HG02610 (cell line): ENCODE measurements around the gene FBN2.
"Not testable (repeated sequence)": the region's sequence is repeated elsewhere in the genome, so short reads cannot be mapped to it uniquely, and the experiment has no call there.

Source experiments
- ATAC-seq: cut with Tn5 transposase; IDR thresholded peaks from one replicate; pipeline ENCODE4 v1.9.1; 2021; ENCODE audit warnings: mild to moderate bottlenecking, moderate library complexity; ENCODE audit not compliant: unreplicated experiment

The FBN2 gene

GRCh38 chr5:128427921-128428320, 110.1 kb downstream of the FBN2 start:
- ATAC-seq, result no peak

- ATAC-seq, result peak; percentile 94
These were observed 111.9 kb downstream of the FBN2 start for GRCh38 chr5:128426090-128426534.

- no peak for ATAC-seq
These were observed 113.4 kb downstream of the FBN2 start for GRCh38 chr5:128424646-128425045.

DNA sequence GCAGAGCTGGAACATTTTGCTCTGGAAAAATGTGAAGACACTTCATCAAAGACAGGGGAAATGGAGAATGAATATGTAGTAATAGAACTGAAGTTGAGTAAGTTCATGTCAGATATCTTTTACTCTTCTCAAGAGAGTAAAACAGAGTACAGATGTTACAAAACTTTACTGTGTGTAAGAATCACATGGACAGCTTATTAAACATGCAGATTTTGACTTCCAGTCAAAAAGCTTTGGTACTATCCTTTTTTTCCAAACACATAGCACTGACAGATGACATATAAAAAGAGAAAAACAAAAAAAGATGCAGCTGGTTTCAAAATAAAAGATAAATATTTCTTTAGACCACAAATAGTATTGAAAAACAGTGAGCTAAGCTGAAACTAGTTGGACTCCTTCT, 115.4 kb downstream of the FBN2 start:
- no peak for ATAC-seq

GRCh38 chr5:128414469-128414868, 123.6 kb downstream of the FBN2 start:
- no peak for ATAC-seq

DNA sequence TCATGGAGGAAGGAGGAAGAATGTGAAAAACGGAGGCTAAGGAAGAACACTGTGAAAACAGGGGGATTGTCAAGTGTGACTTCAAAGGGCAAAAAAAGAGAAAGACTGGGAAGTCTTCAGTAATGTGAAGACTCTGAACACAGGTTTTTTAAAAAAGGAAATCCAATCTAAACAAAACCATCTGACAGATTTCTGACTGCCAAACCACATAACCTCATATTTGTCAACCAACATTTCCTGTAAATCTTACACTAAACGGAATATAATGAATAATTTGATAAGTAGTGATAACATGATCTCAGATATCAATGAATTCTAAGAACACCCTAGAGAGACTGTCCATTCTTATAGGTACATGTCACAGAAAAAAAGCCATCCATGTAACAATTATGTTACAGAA, 124.7 kb downstream of the FBN2 start:
- ATAC-seq, result no peak

DNA sequence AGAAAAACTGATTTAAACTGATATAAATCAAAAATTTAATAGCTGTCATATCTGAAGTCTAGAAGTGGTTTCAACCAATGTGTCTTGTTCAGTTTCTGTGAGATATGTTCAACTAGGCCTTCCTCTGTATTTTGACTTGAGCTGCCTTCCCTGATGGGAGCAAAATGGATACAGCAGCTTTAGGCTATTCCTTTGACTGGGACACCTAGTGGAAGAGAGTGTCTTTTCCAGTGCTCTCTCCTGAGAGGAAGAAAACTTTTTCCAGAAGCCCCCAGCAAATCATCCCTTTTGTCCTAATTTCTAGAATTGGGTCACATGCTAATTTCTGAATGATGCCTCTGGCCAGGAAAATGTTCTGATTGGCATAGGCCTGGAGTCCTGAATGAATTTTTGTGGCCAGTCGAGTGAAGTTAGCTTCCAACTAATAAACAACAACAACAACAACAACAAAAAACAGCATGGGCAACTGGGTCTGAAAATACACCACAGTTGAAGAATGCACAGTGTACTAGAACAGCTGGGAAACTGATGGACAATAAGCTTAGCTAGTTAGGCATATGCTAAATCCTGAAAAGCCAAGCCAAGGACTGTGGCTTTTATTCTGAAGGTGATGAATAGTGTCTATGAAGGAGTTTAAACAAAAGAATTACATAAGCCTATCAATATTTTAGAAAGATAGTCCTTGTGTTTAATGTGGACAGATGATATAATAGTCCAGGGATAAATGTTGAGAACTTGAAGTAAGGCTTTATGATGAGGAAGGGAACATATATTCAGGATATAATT, 125.7 kb downstream of the FBN2 start:
- no peak for ATAC-seq

DNA sequence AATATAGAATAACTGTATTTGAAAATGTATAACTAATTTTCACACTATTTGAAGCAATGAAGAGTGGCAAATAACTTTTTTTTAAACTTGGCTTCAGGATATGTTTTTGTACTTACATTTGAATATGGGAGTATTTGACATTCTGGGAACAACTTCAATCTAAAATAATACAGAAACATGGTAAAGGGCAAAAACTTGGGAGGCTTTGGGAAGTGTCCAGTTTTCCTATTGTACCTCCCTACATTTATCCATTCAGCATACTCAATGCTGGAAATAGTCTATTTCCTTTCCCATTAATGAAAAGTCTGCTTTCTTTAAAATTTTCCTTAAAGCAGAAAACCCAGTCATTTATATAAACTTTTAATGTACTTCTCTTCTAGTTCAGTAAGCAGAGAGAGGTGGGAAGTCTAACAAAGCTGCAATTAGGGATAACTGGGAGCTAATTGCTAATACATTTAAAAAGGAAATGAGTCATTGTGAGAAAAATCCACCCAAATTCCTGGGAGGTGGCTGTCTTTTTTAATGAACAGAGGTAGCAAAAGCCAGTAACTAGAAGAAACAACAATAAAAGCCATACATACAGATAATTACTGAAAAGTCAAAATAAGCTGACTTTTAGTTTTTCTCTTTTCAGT, 128.8 kb downstream of the FBN2 start:
- no peak for ATAC-seq

- ATAC-seq, result no peak
These were observed 129.4 kb downstream of the FBN2 start for GRCh38 chr5:128408622-128409021.

GRCh38 chr5:128407944-128408343, 130.1 kb downstream of the FBN2 start:
- ATAC-seq, result no peak

DNA sequence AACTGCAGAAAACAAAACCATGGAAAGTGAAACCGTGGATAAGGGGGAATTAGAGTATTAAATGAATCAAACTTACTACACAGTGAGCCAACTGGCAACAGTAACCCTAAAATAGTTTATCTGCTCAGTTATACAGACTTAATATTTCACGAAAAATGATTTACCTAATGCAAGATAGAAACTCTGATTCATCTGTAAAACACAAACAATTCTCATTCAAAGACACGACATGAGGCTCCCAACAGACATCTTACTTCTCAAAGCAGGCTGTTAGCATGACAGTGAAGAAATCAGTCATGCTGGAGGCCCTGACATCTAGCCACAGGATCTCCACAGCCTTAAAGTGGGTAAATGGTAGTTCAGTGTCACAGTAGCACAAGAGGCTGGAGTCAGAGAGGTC, 131.2 kb downstream of the FBN2 start:
- no peak for ATAC-seq

DNA sequence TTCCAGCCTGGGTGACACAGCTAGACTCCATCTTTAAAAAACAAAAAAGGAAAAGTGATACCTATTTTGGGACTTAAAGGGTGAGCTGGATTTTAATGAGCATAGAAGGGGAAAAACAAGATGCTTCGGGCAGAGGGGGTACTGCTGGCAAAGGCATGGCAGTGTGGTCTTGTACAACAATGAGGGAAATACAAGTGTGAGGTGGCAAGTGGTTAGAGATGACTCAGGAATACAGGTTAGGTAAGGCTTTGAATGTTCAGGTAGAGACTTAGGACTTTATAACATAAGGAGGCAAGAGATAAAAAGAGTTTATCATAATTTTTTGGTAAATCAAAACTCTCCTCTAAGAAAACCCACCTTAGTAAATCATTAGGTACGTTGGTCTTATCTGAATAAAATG, 132.9 kb downstream of the FBN2 start:
- ATAC-seq, result no peak

DNA sequence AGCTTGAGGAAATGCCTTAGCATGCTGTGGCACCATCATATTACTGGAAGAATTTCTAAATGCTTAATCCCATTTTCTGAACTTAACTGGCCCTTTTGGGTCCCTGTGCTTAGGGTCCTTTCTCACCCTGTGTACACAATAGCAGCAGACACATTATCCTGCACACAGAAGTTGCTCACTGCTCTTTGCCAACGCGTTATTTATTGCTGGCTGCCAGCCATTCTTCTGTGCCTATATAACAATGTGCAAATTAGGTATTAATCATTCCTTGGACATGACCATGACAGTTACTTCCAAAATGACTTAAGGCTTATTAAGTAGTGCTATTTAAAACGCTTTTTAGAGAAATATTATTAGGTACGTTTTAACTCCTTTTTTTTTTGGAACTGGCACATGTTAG, 134.7 kb downstream of the FBN2 start:
- no peak for ATAC-seq

- ATAC-seq, result no peak
These were observed 135.5 kb downstream of the FBN2 start for GRCh38 chr5:128402506-128402905.

GRCh38 chr5:128400766-128401165, 137.3 kb downstream of the FBN2 start:
- ATAC-seq, result not testable (repeated sequence)

DNA sequence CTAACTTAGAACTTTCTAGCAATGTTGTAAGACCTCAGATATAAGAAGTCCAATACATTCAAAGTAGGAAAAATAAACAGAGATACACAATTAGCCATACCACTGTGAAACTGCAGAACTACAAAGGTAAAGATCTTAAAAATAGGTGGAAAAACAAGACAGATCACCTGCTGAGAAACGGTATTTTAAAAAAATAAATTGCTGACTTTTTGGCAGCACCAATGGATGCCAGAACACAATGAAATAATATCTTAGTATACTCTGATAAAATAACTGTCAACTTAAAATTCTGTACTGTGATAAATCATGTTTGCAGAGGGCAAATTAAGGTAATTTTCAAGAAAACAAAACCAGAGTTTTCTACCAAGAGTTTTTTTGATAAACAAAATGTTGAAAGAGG, 138.9 kb downstream of the FBN2 start:
- ATAC-seq, result no peak

DNA sequence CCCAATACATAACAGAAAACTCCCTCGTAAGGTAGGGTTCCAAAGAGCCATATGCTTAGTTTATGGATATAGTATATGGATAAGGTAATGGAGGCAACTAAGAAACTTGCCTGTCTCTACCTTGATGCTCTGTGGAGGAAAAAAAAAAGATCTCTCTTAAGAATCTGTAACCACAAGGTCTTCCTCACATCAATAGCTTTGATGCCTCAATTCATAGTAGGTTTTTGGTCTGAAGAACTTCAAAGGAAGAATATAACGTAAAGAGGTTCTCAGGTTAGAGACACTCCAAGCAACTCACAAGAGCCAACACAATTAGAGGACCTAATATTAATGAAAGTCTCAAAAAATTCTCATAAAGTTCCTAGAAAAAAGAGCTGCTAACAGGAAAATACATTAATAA, 140.2 kb downstream of the FBN2 start:
- ATAC-seq, result no peak

- no peak for ATAC-seq
These were observed 143.0 kb downstream of the FBN2 start for GRCh38 chr5:128395073-128395472.

GRCh38 chr5:128384068-128384467, 154.0 kb downstream of the FBN2 start:
- no peak for ATAC-seq

GRCh38 chr5:128380337-128380736, 157.7 kb downstream of the FBN2 start:
- no peak for ATAC-seq

GRCh38 chr5:128378632-128379031, 159.4 kb downstream of the FBN2 start:
- ATAC-seq, result no peak

GRCh38 chr5:128378196-128378595, 159.8 kb downstream of the FBN2 start:
- no peak for ATAC-seq

DNA sequence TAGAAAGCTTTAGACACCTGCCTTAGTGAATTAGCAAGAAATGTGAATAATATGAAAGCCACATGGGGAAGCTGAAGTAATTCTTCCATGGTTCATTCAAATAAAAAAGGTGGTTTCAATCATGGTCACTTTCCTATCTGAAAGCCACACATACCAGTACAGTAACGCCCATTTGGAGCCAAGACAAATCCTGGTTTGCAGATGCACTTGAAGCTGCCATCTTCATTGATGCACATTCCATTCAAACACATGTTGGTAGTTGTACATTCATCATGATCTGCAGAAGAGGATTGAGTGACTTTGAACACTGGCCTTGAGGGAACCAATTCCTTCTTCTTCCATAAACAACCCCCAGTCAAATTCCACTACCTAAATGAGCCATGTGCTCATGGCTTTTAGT, 161.5 kb downstream of the FBN2 start:
- ATAC-seq, result no peak
